HG03354 (cell line): ENCODE measurements around the gene RADIL.
A peak's percentile ranks its signal among the peaks of the same experiment; 100 is the strongest.

Experiments
- ATAC-seq: cut with Tn5 transposase; IDR thresholded peaks from one replicate; pipeline ENCODE4 v1.9.1; 2021; ENCODE audit warnings: mild to moderate bottlenecking; ENCODE audit not compliant: unreplicated experiment, poor library complexity, severe bottlenecking

The RADIL gene

DNA sequence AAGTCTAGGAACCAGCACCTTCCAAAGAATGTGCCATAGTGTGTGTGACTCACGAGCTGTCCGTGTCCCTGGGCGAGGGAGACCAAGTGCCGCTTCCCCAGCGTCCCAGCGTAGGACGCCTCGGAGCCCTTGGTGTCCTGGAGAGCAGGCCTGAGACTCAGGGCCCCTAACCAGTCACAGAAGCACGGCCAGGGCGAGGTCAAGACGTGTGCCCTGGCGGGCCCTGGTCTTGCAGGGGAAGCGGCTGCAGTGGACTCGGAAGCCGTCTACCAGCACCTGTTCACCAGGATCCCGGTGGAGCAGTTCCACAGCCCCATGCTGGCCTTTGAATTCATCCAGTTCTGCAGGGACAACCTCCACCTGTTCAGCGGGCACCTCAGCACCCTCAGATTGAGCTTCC, 97.5 kb downstream of the RADIL start:
- no peak for ATAC-seq

DNA sequence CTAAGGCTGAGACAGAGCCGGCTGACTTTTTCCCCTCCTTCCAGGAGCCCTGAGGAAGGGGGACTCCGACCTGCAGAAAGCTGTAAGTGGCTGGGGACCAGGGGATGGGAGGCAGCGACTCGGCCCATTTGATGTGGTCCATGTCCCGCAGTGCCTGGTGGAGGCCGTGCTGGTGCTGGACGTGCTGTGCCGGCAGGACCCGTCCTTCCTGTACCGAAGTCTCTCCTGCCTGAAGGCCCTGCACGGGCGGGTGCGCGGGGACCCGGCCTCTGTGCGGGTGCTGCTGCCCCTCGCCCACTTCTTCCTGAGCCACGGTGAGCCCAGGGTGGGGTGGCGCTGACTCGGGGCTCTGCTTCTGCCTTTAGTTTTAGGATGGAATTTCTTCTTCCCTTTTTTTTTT, 98.1 kb downstream of the RADIL start:
- no peak for ATAC-seq

DNA sequence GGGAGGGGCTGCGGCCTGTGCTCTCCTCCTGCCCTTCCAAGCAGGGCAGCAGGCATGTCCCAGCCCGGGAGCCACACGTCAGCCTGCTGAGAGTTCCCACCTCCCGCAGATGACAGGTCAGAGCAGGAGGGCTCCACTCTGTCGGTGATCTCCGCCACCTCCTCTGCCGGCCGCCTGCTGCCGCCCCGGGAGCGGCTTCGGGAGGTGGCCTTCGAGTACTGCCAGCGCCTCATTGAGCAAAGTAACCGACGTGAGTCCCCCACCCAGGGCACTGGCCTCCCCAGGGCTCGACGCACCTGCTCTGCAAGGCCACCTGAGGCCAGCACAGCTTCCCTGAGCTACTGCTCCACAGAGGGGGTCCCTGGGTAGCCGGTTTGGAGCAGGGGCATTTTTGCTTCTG, 98.7 kb downstream of the RADIL start:
- ATAC-seq, result no peak

DNA sequence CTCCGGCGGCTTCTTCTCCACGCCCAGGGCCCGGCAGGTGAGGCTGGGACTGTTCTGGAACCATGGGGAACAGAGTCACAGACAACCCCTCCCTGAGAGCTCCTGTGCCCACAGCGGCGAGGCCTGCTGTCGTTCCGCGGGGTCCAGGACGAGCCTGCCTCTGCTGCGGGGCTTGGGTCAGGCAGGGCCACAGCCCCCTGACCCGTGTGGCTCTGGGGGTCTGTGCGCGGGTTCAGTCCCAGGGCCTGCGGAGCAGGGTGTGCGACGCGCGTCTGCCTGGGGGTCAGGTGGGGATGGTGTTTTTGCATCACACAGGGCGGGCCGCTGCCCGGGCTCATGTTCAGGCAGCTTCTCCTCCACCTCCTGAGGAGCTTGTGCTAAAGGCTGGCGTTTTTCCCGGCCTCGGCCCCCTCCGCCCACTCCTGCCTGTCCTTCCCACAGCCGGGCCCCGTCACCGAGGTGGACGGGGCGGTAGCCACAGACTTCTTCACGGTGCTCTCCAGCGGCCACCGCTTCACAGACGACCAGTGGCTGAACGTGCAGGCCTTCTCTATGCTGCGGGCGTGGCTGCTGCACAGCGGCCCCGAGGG, 99.7 kb downstream of the RADIL start:
- no peak for ATAC-seq

DNA sequence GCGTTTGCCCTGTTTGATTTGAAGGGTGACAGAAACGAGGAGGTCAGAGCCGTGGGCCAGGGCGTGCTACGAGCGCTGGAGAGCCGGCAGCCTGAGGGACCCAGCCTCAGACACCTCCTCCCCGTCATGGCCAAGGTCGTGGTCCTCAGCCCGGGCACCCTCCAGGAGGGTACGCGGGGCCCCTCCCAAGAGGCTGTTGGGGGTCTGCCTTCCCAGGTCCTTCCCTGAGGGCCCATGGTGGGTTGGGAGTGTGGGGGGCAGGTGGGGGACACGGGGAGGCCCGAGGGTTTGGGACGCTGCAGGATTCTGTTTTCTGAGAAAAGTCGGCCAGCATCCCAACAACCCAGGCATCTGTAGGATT, 100.2 kb downstream of the RADIL start:
- ATAC-seq, result no peak

DNA sequence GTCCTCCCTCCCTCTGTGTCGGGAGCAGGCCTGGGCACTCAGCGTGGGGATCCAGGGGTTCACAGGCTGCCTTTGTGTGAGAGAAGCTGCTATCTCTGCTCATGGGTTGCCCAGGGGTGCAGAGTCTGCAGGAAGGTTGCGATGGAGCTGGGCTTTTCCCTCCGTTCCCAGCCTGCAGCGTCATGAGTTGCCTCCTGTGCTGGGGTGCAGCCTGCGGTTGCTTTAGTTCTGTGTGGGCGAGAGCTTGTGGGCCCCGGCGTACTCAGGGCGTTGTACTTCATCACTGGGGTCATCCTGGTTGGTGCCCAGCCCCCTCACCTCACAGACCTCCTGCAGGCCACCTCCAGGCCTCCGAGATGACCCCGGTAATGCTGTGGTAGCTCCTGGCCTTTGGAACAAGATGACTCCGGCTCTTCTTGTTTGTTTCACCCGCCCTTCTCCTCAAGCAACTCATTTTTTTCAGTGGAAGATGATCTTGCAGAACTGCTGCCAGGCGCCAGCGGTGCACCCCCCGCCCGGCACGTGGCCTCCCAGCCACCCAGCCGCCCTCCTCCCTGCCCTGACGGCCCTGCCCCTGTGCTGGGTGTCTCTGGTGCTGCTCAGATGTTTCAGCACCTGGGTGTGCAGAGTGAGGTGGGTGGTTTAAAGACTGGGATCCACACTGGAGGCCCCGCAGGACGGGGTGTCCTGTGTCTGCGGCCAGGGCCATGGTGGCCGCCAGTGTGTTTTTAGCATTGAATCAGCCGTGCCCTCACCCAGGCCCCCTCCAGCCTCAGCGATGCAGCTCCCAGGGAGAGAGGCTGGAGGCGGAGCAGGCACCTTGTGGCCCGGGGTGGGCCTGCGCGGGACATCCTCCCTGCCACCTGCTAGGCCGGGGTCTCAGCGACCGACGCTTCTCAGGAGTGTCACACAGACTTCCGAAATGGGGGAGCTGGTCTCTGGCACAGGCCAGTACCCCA, 100.9 kb downstream of the RADIL start:
- no peak for ATAC-seq

DNA sequence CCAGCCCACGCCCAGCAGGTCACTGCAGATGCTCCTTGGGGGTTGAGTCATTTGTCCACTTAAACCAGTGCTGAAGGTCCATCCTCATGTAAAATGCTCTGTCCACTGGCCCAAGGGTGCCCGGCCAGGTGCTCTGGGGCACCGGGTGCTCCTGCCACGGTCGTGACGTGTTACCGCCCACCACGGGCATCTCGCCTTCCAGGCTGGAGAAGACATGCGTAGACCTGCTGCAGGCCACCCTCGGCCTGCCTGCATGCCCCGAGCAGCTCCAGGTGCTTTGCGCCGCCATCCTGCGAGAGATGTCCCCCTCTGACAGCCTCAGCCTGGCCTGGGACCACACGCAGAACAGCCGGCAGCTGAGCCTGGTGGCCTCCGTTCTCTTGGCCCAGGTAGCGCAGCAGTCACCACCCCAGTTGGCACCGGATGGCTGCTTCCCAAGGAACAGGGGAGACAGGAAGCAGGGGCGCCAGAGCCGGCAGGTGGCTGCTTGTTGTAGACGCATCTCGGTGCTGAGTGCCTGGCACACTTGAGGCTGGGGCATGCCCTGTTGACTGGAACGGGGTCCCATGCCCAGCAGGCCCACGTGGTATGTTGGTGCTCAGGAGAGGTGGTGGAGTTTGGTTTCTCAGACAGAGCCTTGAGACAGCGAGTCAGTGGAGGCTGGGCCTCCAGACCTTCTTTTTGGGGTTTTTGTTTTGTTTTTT, 102.0 kb downstream of the RADIL start:
- ATAC-seq, result no peak

DNA sequence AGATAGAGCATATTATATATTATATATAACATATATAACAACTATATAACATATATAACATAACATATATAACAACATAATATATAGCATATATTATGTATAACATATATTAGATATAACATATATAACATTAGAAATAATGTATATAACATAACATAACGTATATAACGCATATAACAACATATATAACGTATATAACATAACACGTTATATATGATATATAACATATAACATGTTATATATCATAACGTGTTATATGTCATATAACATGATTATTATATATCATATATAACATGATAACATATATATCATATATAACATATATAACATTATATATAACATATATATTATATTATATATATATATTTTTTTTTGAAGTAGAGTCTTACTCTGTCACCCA, 104.4 kb downstream of the RADIL start:
- ATAC-seq, result no peak

DNA sequence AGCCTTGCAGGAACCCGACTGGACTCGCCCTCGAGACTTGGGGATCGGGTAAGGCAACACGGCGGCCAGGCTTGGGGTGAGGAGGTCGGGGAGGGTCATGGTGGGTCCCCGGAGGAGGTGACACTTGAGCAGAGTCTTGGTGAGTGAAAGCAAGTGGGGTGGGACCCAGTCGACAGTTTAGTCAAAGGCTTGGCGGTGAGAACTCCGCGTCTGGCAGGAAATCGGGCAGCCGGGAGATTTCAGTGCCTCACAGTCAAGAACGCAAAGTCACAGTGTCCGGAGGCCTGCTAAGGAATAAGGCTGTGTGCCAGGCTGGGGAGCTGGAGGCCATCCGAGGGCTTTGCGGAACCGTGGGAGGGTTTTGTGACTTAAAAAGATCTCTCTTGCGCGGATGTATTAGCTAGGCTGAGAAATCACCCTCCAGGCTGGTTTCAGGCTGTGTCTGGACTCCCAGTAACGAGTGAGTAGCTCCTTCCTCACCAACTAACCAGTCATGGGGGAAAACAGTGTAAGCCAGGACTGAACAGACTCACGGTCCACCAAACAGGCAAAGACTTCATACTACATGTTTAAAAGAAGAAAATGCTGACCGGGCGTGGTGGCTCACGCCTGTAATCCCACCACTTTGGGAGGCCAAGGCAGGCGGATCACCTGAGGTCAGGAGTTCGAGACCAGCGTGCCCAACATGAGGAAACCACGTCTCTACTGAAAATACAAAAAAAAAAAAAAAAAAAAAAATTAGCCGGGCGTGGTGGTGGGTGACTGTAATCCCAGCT, 107.5 kb downstream of the RADIL start:
- ATAC-seq, result peak; percentile 11

DNA sequence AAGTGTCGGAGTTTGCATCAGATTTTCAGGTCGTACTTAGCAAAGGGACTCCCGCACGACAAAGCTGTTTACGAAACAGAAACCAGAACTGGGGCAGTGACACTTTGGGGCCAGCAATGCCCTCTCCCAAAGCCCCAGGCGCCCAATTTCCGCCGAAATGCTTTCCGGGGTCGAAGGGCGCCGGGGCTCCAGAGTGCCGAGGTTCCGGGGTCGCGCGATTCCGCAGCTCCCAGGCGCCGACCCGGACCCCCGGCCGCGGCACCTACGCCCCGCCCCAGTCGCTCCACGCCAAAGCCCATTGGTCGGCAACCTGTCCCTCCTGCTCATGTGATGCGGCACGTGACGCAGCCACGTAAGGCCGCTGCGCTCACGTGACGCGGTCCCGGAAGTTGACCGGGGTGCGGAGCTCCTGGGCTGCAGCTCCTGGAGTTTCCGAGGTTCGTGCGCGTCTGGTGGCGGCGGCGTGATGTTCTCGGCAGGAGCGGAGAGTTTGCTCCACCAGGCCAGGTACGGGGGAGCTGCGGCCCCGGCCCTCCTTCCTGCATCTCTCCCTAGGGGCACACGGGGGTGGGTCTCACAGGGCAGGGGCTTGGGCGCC, 108.2 kb downstream of the RADIL start, which contains the start of gene AP5Z1:
Gene AP5Z1 (plus strand): TSS at position 374 of the 598 bp plus-strand sequence. CDS start 93 bp downstream, at position 467.
- ATAC-seq, result peak; percentile 89

DNA sequence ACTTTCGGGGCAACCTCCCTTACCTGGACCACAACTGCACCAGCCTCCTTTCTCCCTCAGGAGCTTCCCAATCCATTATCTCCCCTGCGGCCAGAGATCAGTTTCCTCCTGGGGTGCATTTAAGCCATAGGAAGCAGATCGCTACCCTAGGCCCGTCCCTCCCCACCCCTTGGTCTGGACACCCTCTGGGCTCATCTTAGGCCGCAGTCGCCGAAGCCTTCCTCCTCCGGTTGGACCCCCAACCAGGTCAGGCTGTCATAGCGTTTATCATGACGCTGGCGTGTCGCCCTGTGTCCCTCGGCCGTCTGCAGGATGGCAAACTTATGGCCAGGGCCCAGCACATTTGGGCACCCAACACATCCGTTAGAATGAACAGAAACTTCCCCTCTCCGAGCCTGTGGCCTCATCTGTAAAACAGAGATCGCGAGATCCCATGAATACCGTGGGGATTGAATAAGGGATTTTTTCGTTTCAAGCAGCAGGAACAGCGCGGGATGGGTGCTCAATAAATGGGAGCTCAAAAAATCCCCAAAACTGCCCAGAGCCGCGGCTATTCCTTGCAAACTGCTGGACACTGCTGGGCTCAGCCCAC, 108.8 kb downstream of the RADIL start:
- ATAC-seq, result peak; percentile 47

DNA sequence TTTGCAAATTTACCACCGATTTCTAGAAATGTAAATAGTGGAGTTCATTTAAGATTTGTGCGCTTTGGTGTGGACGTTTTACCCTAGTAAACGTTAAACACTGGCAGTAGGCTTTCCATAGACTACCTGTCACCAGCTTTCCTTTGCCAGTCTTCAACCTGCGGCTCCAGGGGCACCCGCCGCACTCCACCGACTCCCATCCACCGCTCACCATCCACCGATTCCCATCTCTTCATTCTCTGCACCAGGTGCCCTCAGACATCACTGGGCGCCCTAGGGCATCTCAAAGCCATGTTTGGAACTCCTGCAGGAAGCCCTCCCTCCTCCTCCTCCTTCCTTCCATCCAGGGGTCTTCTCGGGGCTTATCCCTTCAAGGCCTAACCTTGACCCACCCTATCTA, 109.5 kb downstream of the RADIL start:
- ATAC-seq, result no peak

DNA sequence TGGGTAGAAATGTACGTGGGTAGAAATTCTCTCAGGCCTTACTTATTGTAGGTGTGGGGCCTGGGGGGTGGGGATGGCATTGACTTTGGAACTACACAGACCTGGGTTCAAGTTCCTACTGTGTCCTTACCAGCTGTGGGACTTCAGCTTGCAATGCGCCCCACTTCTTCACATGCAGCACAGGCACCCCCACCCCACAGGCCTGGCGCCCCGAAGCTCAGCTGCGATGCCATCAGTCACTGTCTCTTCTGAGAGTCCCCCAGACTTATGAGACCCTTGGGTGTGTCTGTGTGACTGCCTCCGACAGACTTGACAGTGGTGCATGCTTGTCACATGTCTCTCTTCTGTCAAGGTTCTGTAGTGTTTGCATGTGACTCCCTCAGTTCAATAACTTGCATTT, 111.2 kb downstream of the RADIL start:
- no peak for ATAC-seq

DNA sequence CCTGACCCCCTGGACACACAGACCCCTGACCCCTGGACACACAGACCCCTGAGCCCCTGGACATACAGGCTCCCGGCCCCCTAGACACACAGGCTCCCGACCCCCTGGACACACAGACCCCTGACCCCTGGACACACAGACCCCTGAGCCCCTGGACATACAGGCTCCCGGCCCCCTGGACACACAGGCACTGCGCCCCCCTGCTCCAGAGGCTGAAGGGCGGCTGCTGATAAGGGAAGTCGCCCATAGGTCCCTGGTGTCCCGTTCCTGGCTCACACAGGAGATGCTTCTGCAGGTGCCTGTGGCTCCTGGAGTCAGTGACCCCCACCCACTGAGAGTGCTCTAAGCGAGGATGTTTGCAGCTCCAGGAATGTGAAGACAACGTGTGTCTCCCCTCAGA, 111.8 kb downstream of the RADIL start:
- ATAC-seq, result no peak

DNA sequence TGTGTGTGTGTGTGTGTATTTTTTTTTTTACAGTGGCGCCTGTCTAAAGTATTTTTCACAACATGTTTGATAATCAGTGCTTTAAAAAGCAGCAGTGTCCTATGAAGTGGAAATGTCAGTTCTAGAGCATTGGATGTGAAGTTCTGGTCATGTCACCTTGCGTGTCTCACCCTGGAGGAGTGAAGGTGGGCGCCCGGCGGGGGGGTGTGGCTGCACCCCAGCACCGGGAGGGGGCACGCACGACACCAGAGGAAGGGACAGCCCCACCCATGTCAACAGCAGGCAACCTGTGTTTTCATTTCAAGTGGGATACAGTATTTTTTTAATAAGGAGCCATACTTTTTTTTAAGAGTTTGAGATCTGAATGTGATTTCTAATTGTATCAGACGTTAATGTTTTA, 112.6 kb downstream of the RADIL start:
- ATAC-seq, result no peak

DNA sequence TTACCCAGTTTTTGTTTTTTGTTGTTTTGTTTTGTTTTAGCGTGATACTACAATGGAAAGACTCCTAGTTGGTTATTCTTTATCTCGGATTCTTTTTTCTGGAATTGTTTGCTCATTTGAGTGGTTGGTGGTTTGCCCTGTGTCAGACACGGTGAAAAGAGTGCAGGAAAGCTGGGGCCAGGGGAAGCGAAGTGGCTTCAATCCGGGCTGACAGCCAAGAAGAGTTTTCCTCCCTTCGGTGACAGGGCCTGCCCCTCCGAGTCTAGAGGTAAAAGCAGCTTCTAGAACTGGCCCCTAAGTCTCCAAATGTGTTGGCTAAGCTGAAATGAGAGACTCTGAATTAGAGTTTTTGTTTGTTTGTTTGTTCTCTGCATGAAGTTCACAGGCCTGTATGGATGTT, 113.8 kb downstream of the RADIL start:
- no peak for ATAC-seq

DNA sequence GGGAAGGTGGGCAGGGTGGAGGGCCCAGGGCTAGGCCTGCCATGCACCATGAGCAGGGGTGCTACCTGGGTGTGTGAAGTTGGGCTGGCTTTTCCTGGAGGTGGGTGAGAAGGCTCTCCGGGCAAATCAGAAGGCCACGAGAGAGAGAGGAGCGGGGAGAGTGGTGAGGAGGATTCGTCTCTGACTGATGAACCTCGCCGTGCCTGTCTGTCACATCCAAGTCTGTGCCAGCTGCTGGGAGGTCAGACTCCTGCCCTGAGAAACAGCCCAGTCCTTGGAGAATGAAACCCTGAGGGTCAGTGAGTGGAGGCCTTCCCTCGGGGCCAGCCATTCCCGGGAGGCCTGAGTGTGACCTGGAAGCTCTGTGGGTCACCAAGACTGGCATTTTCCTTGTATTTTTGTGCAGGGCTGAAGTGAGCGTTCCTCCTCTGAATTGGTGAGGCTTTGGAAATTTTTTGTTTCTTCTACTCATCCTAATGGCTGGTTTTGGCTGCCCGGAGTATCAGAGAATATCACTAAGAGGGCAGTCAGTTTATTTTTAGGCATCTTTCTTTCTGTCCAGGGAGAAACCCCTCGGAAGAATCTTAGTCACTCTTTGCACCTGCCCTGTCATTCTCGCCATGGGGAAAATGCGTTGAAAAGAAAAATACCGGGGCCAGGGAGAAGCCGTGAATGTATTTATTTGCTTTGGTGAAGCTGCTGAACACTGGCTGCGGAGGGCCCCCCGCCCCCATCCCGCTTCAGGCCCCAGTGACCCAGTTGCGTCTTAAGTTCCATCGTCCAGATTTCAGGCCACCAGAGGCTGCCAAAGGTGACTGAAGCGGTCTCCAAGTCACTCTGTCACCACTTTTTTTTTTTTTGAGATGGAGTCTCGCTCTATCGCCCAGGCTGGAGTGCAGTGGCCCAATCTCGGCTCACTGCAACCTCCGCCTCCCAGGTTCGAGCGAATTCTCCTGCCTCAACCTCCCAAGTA, 114.6 kb downstream of the RADIL start:
- no peak for ATAC-seq
